Stomach (tissue), 9 donors: ENCODE results near the gene C22orf39. TPM values are rescaled to one million over a fixed set of nuclear protein-coding genes. Genes with fewer than 3 reads are reported as not detected.

Source experiments
- DNase-seq, 2 donors: peaks; one replicate each; pipeline versions ENCODE4 v3.0.0 to v3.0.0-alpha.2; 2013 to 2019
- H3K27ac ChIP-seq, 5 donors: fragments of 200-600 bp in 4 of 5; sonication (generic) in 4 of 5; one replicate each; pipeline ENCODE4 v1.5.1; 2013 to 2019; ENCODE audit warnings: mild to moderate bottlenecking in 1 of 5, moderate library complexity in 1 of 5
- H3K27me3 ChIP-seq, 3 donors: fragments of 200-600 bp; sonication (generic); one replicate each; pipeline ENCODE4 v1.5.1; 2017 to 2019; ENCODE audit warnings: mixed run types in 1 of 3
- H3K36me3 ChIP-seq, 4 donors: fragments of 200-600 bp; sonication (generic); 1 replicate in 3 of 4; 2 replicates in 1 of 4; pipeline ENCODE4 v1.5.1; 2016 to 2019
- H3K4me1 ChIP-seq, 4 donors: fragments of 200-600 bp; sonication (generic); one replicate each; pipeline ENCODE4 v1.5.1; 2016 to 2019
- H3K4me3 ChIP-seq, 4 donors: fragments of 200-600 bp; sonication (generic) in 3 of 4; one replicate each; pipeline ENCODE4 v1.5.1; 2016 to 2019; ENCODE audit warnings: mild to moderate bottlenecking in 1 of 4
- H3K9me3 ChIP-seq, 4 donors: fragments of 200-600 bp; sonication (generic); one replicate each; pipeline ENCODE4 v1.5.1; 2016 to 2019
- CTCF ChIP-seq, 7 experiments: fragments of 450-650 bp in 4 of 7; fragments of 200-600 bp in 3 of 7; sonication (generic) in 3 of 7; IDR thresholded peaks; one replicate each; pipeline ENCODE4 v1.5.1; 2016 to 2019; ENCODE audit warnings: antibody characterized with exemption in 7 of 7, control low read depth in 2 of 7, mild to moderate bottlenecking in 1 of 7
- EP300 ChIP-seq: sonication (generic); formaldehyde crosslinking; IDR thresholded peaks from one replicate; pipeline ENCODE4 v1.6.1; 2017; ENCODE audit warnings: antibody characterized with exemption
- POLR2A ChIP-seq, 4 donors: fragments of 450-650 bp; IDR thresholded peaks; one replicate each; pipeline ENCODE4 v1.6.1; 2016; ENCODE audit warnings: antibody characterized with exemption in 4 of 4, control low read depth in 2 of 4, mild to moderate bottlenecking in 1 of 4, moderate library complexity in 1 of 4
- POLR2AphosphoS5 ChIP-seq, 3 donors: sonication (generic); formaldehyde crosslinking; IDR thresholded peaks; one replicate each; pipeline ENCODE4 v1.6.1; 2016; ENCODE audit warnings: antibody characterized with exemption in 3 of 3
- WGBS, 5 donors: extraction: QIAGEN DNeasy Blood & Tissue Kit in 3 of 5; methylation state at CpG; one replicate each; pipeline versions ENCODE4 v1.1.5 to v1.1.7; 2013 to 2018; 5-methylcytosine and 5-hydroxymethylcytosine counted together
- intact Hi-C: fragments of 100-400 bp; cut with DNase I; formaldehyde crosslinking; loops from one replicate; pipeline ENCODE4 v1.15.1; 2023; ENCODE audit warnings: low total_unique reads
- polyA plus RNA-seq, 3 donors: library from polyadenylated mRNA; stranded (reverse); fragments of 200-250 nt; gene quantifications; one replicate each; pipeline ENCODE4 v1.2.3, GENCODE V29; 2013
- total RNA-seq, 5 donors: library from RNA; depleted of rRNA; stranded (reverse); fragments of >200 nt; gene quantifications; one replicate each; pipeline versions ENCODE4 v1.1.0 to v1.2.3, GENCODE V29; 2014 to 2016
- donor health status: healthy with polysubstance abuse.
- donor health status: Bipolar disorder and iron deficiency.
- donor health status: healthy.

Gene C22orf39
- total and polyA plus RNA-seq, 8 donors, result 23.6 to 124 (median 41.5) TPM

DNA sequence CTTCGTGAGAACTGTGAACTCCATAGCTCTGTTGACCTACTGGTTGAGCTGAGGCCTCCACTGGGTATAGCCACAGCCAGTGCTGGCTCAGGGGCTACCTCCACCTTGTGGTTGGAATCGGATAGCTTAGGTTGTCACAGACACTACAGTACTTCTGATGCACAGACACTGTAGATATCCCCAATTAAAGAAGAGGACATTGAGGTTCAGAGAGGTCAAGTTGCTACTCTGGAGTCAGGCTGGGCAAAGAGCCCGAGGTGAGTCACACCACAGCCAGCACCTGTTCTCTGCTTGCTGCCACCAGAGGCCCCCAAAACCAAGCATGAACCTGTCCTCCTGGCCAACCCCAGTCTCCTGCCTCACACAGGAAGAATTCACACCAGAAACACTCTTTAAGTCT is 26.1 kb upstream of the C22orf39 start:
- intact Hi-C loops, result no loop called here
- 61 to 82% (median 72%) methylated on average over 3 of the region's 3 CpGs for WGBS, 5 donors
- Histone ChIP-seq H3K4me1 (peaks cover 8 to 36% (median 25%) of the 10 kb centered on the region in 4 donors), H3K9me3 (no peaks in the 10 kb centered on the region), H3K27ac (no peak overlapping the region), H3K4me3 (no peak overlapping the region), H3K36me3 (peaks cover 59 to 75% (median 69%) of the 10 kb centered on the region in 4 donors), H3K27me3 (no peaks in the 10 kb centered on the region)
- no peak for TF ChIP-seq POLR2AphosphoS5 (IDR thresholded peaks at IDR 0.05)
- TF ChIP-seq CTCF (IDR thresholded peaks at IDR 0.05), result no peak
- DNase-seq, result no peak

- H3K27ac ChIP-seq, result no peak overlapping the region
- DNase-seq, result no peak
- no peak overlapping the region for H3K4me3 ChIP-seq
- H3K27me3 ChIP-seq, result no peaks in the 10 kb centered on the region
- H3K4me1 ChIP-seq, result peaks cover 4 to 25% (median 14%) of the 10 kb centered on the region in 4 donors
- 89 to 96% (median 92%) methylated on average over 8 of the region's 8 CpGs for WGBS, 5 donors
- intact Hi-C loops, result no loop called here
- H3K36me3 ChIP-seq, result peaks cover 71 to 89% (median 83%) of the 10 kb centered on the region in 4 donors
- no peaks in the 10 kb centered on the region for H3K9me3 ChIP-seq
- TF ChIP-seq EP300, result no peak
- no peak for TF ChIP-seq POLR2AphosphoS5 (IDR thresholded peaks at IDR 0.05)
- no peak for TF ChIP-seq CTCF (IDR thresholded peaks at IDR 0.05)
- TF ChIP-seq POLR2A (IDR thresholded peaks at IDR 0.05), result no peak
These were observed 24.7 kb upstream of the C22orf39 start for GRCh38 chr22:19472233-19472632.

DNA sequence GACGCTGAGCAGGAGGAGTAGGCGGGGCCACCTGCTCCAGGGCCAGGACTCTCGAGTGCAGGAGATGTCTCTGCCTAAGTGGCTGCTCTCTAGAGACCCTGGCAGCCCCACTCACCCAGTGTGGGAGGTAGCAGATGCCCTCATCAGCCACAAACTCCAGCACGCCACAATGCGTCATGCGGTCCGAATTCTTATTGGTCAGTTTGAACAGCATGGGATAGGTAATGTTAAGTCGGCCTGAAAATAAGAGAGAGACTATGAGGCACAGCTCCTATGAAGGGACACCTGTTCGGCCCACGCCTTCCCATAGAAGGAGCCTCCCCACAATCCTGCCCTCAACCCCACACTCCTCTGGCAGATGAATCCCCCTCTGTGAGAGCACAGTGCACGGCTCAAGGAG is 24.1 kb upstream of the C22orf39 start:
- H3K9me3 ChIP-seq, result no peaks in the 10 kb centered on the region
- intact Hi-C loops, result no loop called here
- H3K27ac ChIP-seq, result no peak overlapping the region
- H3K4me1 ChIP-seq, result peaks cover 0 to 19% (median 10%) of the 10 kb centered on the region in 4 donors
- H3K27me3 ChIP-seq, result no peaks in the 10 kb centered on the region
- TF ChIP-seq POLR2AphosphoS5 (IDR thresholded peaks at IDR 0.05), result no peak
- TF ChIP-seq EP300, result no peak
- no peak for TF ChIP-seq CTCF (IDR thresholded peaks at IDR 0.05)
- TF ChIP-seq POLR2A (IDR thresholded peaks at IDR 0.05), result no peak
- WGBS, 5 donors, result 88 to 94% (median 91%) methylated on average over 10 to 11 of the region's 11 CpGs
- H3K36me3 ChIP-seq, result peaks cover 78 to 95% (median 89%) of the 10 kb centered on the region in 4 donors
- DNase-seq, result no peak
- H3K4me3 ChIP-seq, result no peak overlapping the region

GRCh38 chr22:19470010-19470409 is 22.5 kb upstream of the C22orf39 start:
- Histone ChIP-seq H3K4me1 (peaks cover 0 to 4% (median 0%) of the 10 kb centered on the region in 4 donors), H3K4me3 (no peak overlapping the region), H3K9me3 (no peaks in the 10 kb centered on the region), H3K27ac (no peak overlapping the region), H3K27me3 (no peaks in the 10 kb centered on the region), H3K36me3 (peaks cover 94 to 100% (median 100%) of the 10 kb centered on the region in 4 donors)
- WGBS, 5 donors, result 91 to 100% (median 98%) methylated on average over 2 of the region's 2 CpGs
- DNase-seq, result no peak
- intact Hi-C loops, result no loop called here
- TF ChIP-seq EP300 (no peak), POLR2AphosphoS5 (IDR thresholded peaks at IDR 0.05) (no peak), CTCF (IDR thresholded peaks at IDR 0.05) (no peak), POLR2A (IDR thresholded peaks at IDR 0.05) (no peak)
